A549 (cell line): Measurements from ENCODE around the gene CTDP1. TPM values are rescaled to one million over a fixed set of nuclear protein-coding genes. Genes with fewer than 3 reads are reported as not detected.

Experiments used
- ATAC-seq, 2 experiments: fragments of 200-7000 bp in 1 of 2; fragments of >200 bp in 1 of 2; cut with Nextera tagmentation in 1 of 2; cut with Tn5 transposase in 1 of 2; 3 replicates each; pipeline versions ENCODE4 v1.8.0 to v1.9.1; 2018 to 2020; ENCODE audit warnings: mild to moderate bottlenecking in 1 of 2, moderate library complexity in 1 of 2
- CTCF ChIA-PET: fragments of 300-600 bp; sonication (Branson Sonifier 250); formaldehyde crosslinking; extraction: SDS; loops from one replicate; lab custom pipeline; 2021; ENCODE audit warnings: antibody characterized with exemption, inconsistent platforms; lab: Yijun Ruan, JAX
- POLR2A ChIA-PET: fragments of 350-600 bp; formaldehyde crosslinking; extraction: SDS; loops from one replicate; lab custom pipeline; 2021; ENCODE audit warnings: antibody characterized with exemption, inconsistent platforms; lab: Yijun Ruan, JAX
- DNase-seq, 2 experiments: peaks; one replicate each; pipeline versions ENCODE4 v3.0.0 to v3.0.0-alpha.2; 2011 to 2016; ENCODE audit warnings: low read depth in 1 of 2, low spot score in 1 of 2
- FAIRE-seq: peaks from 2 replicates; lab custom pipeline; 2011; peaks lifted over from hg19 to GRCh38; lab: Jason Lieb, UNC
- H3K27ac ChIP-seq, 2 experiments: fragments of >200 bp; sonication (Bioruptor Twin); formaldehyde crosslinking; 3 replicates each; pipeline ENCODE4 v1.5.1; 2016 to 2017
- H3K4me1 ChIP-seq: fragments of >200 bp; sonication (Bioruptor Twin); formaldehyde crosslinking; 3 replicates; pipeline ENCODE4 v1.6.1; 2016
- H3K4me2 ChIP-seq: fragments of >200 bp; sonication (Bioruptor Twin); formaldehyde crosslinking; 3 replicates; pipeline ENCODE4 v1.6.1; 2016
- H3K4me3 ChIP-seq: fragments of >200 bp; sonication (Bioruptor Twin); formaldehyde crosslinking; 3 replicates; pipeline ENCODE4 v1.5.1; 2016
- H3K9me3 ChIP-seq: fragments of >200 bp; sonication (Bioruptor Twin); formaldehyde crosslinking; 3 replicates; pipeline ENCODE4 v1.6.1; 2016
- BHLHE40 ChIP-seq: IDR thresholded peaks from 2 replicates; pipeline ENCODE4 v1.6.1; 2012; ENCODE audit warnings: low read depth, low read length, inconsistent platforms
- CBX2 ChIP-seq: fragments of 200-600 bp; sonication (generic); IDR thresholded peaks from 2 replicates; pipeline ENCODE4 v1.6.1; 2016; ENCODE audit warnings: low read depth, mild to moderate bottlenecking, borderline replicate concordance
- CBX8 ChIP-seq: fragments of 200-600 bp; sonication (generic); IDR thresholded peaks from 2 replicates; pipeline ENCODE4 v1.6.1; 2016
- CHD2 ChIP-seq: fragments of 150-350 bp; IDR thresholded peaks from 2 replicates; pipeline ENCODE4 v1.6.1; 2014; ENCODE audit warnings: low read length; ENCODE audit not compliant: partially characterized antibody
- EHF ChIP-seq: fragments of 250-450 bp; sonication (Bioruptor Pico); IDR thresholded peaks from 2 replicates; pipeline ENCODE4 v1.5.0; 2020; ENCODE audit warnings: mild to moderate bottlenecking
- EHMT2 ChIP-seq: fragments of 200-600 bp; sonication (generic); IDR thresholded peaks from 2 replicates; pipeline ENCODE4 v1.6.1; 2016; ENCODE audit warnings: antibody characterized with exemption, low read depth, mild to moderate bottlenecking, moderate library complexity
- EP300 ChIP-seq, 2 experiments: fragments of >200 bp; sonication (Bioruptor Twin); formaldehyde crosslinking; IDR thresholded peaks; 2 replicates in 1 of 2; 3 replicates in 1 of 2; pipeline ENCODE4 v1.6.1; 2016 to 2017
- ESRRA ChIP-seq: fragments of 150-350 bp; IDR thresholded peaks from 2 replicates; pipeline ENCODE4 v1.6.1; 2014; ENCODE audit warnings: mild to moderate bottlenecking, low read length, borderline replicate concordance
- FOXS1 ChIP-seq: fragments of 250-450 bp; sonication (Bioruptor Pico); IDR thresholded peaks from 2 replicates; pipeline ENCODE4 v1.5.0; 2020; ENCODE audit warnings: mild to moderate bottlenecking, moderate library complexity
- HOXA7 ChIP-seq: fragments of 250-450 bp; sonication (Bioruptor Pico); IDR thresholded peaks from 2 replicates; pipeline ENCODE4 v1.5.0; 2020; ENCODE audit warnings: mild to moderate bottlenecking, moderate library complexity
- HOXB5 ChIP-seq: fragments of 250-450 bp; sonication (Bioruptor Pico); IDR thresholded peaks from 2 replicates; pipeline ENCODE4 v1.5.0; 2020; ENCODE audit warnings: mild to moderate bottlenecking, moderate library complexity
- JUNB ChIP-seq: fragments of >200 bp; sonication (Bioruptor Twin); formaldehyde crosslinking; IDR thresholded peaks from 2 replicates; pipeline ENCODE4 v1.6.1; 2016
- KDM5A ChIP-seq: fragments of 200-600 bp; sonication (generic); IDR thresholded peaks from 2 replicates; pipeline ENCODE4 v1.6.1; 2016; ENCODE audit warnings: antibody characterized with exemption, mild to moderate bottlenecking
- NR3C1 ChIP-seq: fragments of >200 bp; sonication (Bioruptor Twin); formaldehyde crosslinking; IDR thresholded peaks from 3 replicates; pipeline ENCODE4 v1.6.1; 2017
- PHF8 ChIP-seq: fragments of 200-600 bp; sonication (generic); IDR thresholded peaks from 2 replicates; pipeline ENCODE4 v1.6.1; 2016; ENCODE audit warnings: low read depth, mild to moderate bottlenecking, antibody characterized with exemption, moderate library complexity, borderline replicate concordance
- POLR2AphosphoS2 ChIP-seq: conservative IDR thresholded peaks from 2 replicates; pipeline ENCODE4 v1.6.1; 2012; ENCODE audit warnings: low read length, improper control_type of control experiment, inconsistent platforms
- RAD21 ChIP-seq, 2 experiments: fragments of >200 bp in 1 of 2; sonication (Bioruptor Twin) in 1 of 2; formaldehyde crosslinking in 1 of 2; IDR thresholded peaks in 1 of 2; conservative IDR thresholded peaks in 1 of 2; 2 replicates in 1 of 2; 3 replicates in 1 of 2; pipeline ENCODE4 v1.6.1; 2012 to 2018; ENCODE audit warnings: inconsistent platforms in 1 of 2
- RARB ChIP-seq: fragments of 250-450 bp; sonication (Bioruptor Pico); IDR thresholded peaks from 2 replicates; pipeline ENCODE4 v1.8.0; 2021; ENCODE audit warnings: mild to moderate bottlenecking, moderate library complexity
- RCOR1 ChIP-seq: fragments of 150-350 bp; IDR thresholded peaks from 2 replicates; pipeline ENCODE4 v1.6.1; 2014; ENCODE audit warnings: antibody characterized with exemption, low read length, low read depth
- RFX5 ChIP-seq: fragments of 450-650 bp; IDR thresholded peaks from 2 replicates; pipeline ENCODE4 v1.7.1; 2014; ENCODE audit warnings: antibody characterized with exemption, mild to moderate bottlenecking, moderate library complexity
- RNF2 ChIP-seq: fragments of 200-600 bp; sonication (generic); IDR thresholded peaks from 2 replicates; pipeline ENCODE4 v1.6.1; 2016; ENCODE audit warnings: low read depth, mild to moderate bottlenecking, antibody characterized with exemption, moderate library complexity, borderline replicate concordance
- SREBF2 ChIP-seq: fragments of 450-650 bp; IDR thresholded peaks from 2 replicates; pipeline ENCODE4 v1.6.1; 2014; ENCODE audit warnings: mild to moderate bottlenecking, moderate library complexity
- TFCP2L1 ChIP-seq: fragments of 250-450 bp; sonication (Bioruptor Pico); IDR thresholded peaks from 2 replicates; pipeline ENCODE4 v1.5.0; 2021; ENCODE audit warnings: mild to moderate bottlenecking
- TP53 ChIP-seq: fragments of 250-450 bp; sonication (Bioruptor Pico); IDR thresholded peaks from 2 replicates; pipeline ENCODE4 v1.5.0; 2021; ENCODE audit warnings: mild to moderate bottlenecking, moderate library complexity
- ZC3H11A ChIP-seq: fragments of 450-650 bp; IDR thresholded peaks from 2 replicates; pipeline ENCODE4 v1.6.1; 2014; ENCODE audit warnings: antibody characterized with exemption, mild to moderate bottlenecking
- ZFP36 ChIP-seq: fragments of 450-650 bp; IDR thresholded peaks from 2 replicates; pipeline ENCODE4 v1.6.1; 2014; ENCODE audit warnings: borderline replicate concordance; ENCODE audit not compliant: partially characterized antibody
- ZNF302 ChIP-seq: fragments of 250-450 bp; sonication (Bioruptor Pico); IDR thresholded peaks from 2 replicates; pipeline ENCODE4 v1.9.0; 2021; ENCODE audit warnings: inconsistent platforms, mild to moderate bottlenecking, moderate library complexity
- ZSCAN20 ChIP-seq: fragments of 250-450 bp; sonication (Bioruptor Pico); IDR thresholded peaks from 2 replicates; pipeline ENCODE4 v1.8.0; 2022; ENCODE audit warnings: mild to moderate bottlenecking, moderate library complexity
- WGBS: methylation state at CpG from one replicate; pipeline ENCODE4 v1.1.6; 2017; ENCODE audit errors: missing lambda C conversion rate; 5-methylcytosine and 5-hydroxymethylcytosine counted together
- polyA plus RNA-seq, 4 experiments: library from polyadenylated mRNA; depleted of rRNA in 3 of 4; stranded (reverse); fragments of >200 nt; fragmentation: RNase III in 1 of 4; extraction: RNeasy Plus Mini Kit Qiagen cat#74134 plus additional on column Dnase treatment in 1 of 4; gene quantifications; 2 replicates in 3 of 4; 3 replicates in 1 of 4; pipeline ENCODE4 v1.2.3, GENCODE V29; 2011 to 2017
- TF ChIP-seq, protein P1 (sequence below): fragments of >200 bp; sonication (Bioruptor Twin); formaldehyde crosslinking; IDR thresholded peaks from 3 replicates; pipeline ENCODE4 v1.6.1; 2016
- TF ChIP-seq, protein P2 (sequence below): IDR thresholded peaks from 2 replicates; pipeline ENCODE4 v1.6.1; 2012
- TF ChIP-seq, protein P3 (sequence below): fragments of >200 bp; sonication (Bioruptor Twin); formaldehyde crosslinking; IDR thresholded peaks from 2 replicates; pipeline ENCODE4 v1.6.1; 2016
- TF ChIP-seq, protein P4 (sequence below): IDR thresholded peaks from 2 replicates; pipeline ENCODE4 v1.6.1; 2012

Gene CTDP1
- polyA plus RNA-seq, 2 of the 4 experiments (the other 2 are of a cell fraction) = 6.8 to 12.1 TPM

DNA sequence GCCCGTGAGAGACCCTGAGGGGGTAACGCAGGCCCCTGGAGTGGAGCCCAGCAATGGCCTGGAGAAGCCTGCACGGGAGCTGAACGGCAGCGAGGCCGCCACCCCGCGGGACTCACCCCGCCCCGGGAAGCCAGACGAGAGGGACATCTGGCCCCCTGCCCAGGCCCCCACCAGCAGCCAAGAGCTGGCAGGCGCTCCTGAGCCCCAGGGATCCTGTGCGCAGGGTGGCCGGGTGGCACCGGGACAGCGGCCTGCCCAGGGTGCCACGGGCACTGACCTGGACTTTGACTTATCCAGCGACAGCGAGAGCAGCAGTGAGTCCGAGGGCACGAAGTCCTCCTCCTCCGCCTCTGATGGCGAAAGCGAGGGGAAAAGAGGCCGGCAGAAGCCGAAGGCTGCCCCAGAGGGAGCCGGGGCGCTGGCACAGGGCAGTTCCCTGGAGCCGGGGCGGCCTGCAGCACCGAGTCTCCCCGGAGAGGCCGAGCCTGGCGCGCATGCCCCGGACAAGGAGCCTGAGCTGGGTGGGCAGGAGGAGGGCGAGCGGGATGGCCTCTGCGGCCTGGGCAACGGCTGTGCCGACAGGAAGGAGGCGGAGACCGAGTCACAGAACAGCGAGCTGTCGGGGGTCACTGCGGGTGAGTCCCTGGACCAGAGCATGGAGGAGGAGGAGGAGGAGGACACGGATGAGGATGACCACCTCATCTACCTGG lies 35.1 kb downstream of the CTDP1 start:
- CTCF ChIA-PET = no interaction called here
- no peak overlapping the region for H3K4me2 ChIP-seq
- POLR2A ChIA-PET = no interaction called here
- no peaks in the 10 kb centered on the region for H3K4me1 ChIP-seq
- 97% methylated on average over 25 of the region's 47 CpGs for WGBS
- FAIRE-seq = no peak
- no peak overlapping the region for H3K27ac ChIP-seq
- no peak for DNase-seq
- ATAC-seq = no peak
- H3K4me3 ChIP-seq = no peak overlapping the region
- no peaks in the 10 kb centered on the region for H3K9me3 ChIP-seq
- TF ChIP-seq ZNF302 (CRISPR knock-in tag) (no peak), CBX8 (no peak), HOXA7 (CRISPR knock-in tag) (no peak), ZFP36 (no peak), TFCP2L1 (CRISPR knock-in tag) (no peak), ESRRA (no peak), BHLHE40 (no peak), EP300 (IDR thresholded peaks at IDR 0.05) (no peak), NR3C1 (no peak), ZC3H11A (no peak), HOXB5 (no peak), SREBF2 (no peak), RFX5 (no peak), RNF2 (no peak), PHF8 (no peak), EHMT2 (no peak), RARB (no peak)
- TF ChIP-seq, protein P1, sequence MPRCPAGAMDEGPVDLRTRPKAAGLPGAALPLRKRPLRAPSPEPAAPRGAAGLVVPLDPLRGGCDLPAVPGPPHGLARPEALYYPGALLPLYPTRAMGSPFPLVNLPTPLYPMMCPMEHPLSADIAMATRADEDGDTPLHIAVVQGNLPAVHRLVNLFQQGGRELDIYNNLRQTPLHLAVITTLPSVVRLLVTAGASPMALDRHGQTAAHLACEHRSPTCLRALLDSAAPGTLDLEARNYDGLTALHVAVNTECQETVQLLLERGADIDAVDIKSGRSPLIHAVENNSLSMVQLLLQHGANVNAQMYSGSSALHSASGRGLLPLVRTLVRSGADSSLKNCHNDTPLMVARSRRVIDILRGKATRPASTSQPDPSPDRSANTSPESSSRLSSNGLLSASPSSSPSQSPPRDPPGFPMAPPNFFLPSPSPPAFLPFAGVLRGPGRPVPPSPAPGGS = no peak
- TF ChIP-seq, all 56 proteins: peak for 0

DNA sequence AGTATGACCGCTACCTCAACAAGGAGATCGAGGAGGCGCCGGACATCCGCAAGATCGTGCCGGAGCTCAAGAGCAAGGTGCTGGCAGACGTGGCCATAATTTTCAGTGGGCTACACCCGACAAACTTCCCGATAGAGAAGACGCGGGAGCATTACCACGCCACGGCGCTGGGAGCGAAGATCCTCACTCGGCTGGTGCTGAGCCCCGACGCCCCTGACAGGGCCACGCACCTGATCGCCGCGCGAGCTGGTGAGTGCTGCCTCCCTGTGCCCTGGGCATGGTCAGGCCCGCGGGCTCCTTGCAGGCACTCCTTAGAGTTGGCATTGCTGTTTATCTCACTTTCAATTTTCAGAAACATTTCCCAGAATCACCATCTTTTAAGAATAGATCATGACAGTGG lies 35.7 kb downstream of the CTDP1 start:
- no peak for FAIRE-seq
- CTCF ChIA-PET = interaction anchor here (0.7 kb wide), 1 partner anchor 325 kb away, joined by 3 read pairs; no protein-coding TSS in a partner anchor

DNA sequence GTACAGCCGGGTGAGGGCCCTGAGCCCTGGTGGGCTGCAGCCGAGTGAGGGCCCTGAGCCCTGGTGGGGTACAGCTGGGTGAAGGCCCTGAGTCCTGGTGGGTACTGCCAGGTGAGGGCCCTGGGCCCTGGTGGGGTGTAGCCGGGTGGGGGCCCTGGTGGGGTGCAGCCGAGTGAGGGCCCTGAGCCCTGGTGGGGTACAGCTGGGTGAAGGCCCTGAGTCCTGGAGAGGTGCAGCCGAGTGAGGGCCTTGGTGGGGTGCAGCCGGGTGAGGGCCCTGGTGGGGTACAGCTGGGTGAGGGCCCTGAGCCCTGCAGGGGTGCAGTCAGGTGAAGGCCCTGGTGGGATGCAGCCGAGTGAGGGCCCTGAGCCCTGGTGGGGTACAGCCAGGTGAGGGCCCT lies 37.5 kb downstream of the CTDP1 start:
- Histone ChIP-seq H3K27ac (no peak overlapping the region), H3K4me2 (no peak overlapping the region)
- DNase-seq (no peak), FAIRE-seq (no peak)
- TF ChIP-seq, protein P2, sequence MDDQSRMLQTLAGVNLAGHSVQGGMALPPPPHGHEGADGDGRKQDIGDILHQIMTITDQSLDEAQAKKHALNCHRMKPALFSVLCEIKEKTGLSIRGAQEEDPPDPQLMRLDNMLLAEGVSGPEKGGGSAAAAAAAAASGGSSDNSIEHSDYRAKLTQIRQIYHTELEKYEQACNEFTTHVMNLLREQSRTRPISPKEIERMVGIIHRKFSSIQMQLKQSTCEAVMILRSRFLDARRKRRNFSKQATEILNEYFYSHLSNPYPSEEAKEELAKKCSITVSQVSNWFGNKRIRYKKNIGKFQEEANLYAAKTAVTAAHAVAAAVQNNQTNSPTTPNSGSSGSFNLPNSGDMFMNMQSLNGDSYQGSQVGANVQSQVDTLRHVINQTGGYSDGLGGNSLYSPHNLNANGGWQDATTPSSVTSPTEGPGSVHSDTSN = no peak
- TF ChIP-seq RAD21 (conservative IDR thresholded peaks at IDR 0.05 in 1 of 2, IDR thresholded peaks at IDR 0.05 in 1 of 2) (no peak), FOXS1 (CRISPR knock-in tag) (no peak), JUNB (no peak), CBX2 (no peak), EHMT2 (no peak), CHD2 (no peak), RFX5 (no peak), POLR2AphosphoS2 (no peak)
- TF ChIP-seq, protein P1 = no peak
- TF ChIP-seq, protein P3, sequence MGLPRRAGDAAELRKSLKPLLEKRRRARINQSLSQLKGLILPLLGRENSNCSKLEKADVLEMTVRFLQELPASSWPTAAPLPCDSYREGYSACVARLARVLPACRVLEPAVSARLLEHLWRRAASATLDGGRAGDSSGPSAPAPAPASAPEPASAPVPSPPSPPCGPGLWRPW = no peak
- TF ChIP-seq, protein P4, sequence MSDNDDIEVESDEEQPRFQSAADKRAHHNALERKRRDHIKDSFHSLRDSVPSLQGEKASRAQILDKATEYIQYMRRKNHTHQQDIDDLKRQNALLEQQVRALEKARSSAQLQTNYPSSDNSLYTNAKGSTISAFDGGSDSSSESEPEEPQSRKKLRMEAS = no peak
- TF ChIP-seq, all 56 proteins: peak for 0
- no peak overlapping the region for H3K4me3 ChIP-seq
- ChIA-PET CTCF (no interaction called here), POLR2A (no interaction called here)
- no peaks in the 10 kb centered on the region for H3K9me3 ChIP-seq
- H3K4me1 ChIP-seq = no peaks in the 10 kb centered on the region
- no CpG with 5 or more reads among the region's 7 CpGs for WGBS
- peak in 1 of 2 experiments; percentile 28; a peak in 1 of 6 replicates for ATAC-seq

More for the DNA sequence above, 35.7 kb downstream of the CTDP1 start:
- Histone ChIP-seq H3K4me1 (no peaks in the 10 kb centered on the region), H3K4me3 (no peak overlapping the region), H3K27ac (no peak overlapping the region), H3K4me2 (no peak overlapping the region), H3K9me3 (no peaks in the 10 kb centered on the region)
- TF ChIP-seq HOXA7 (CRISPR knock-in tag) = no peak
- TF ChIP-seq EHF (CRISPR knock-in tag) = no peak
- TF ChIP-seq ZSCAN20 (CRISPR knock-in tag) = no peak
- TF ChIP-seq RCOR1 = no peak
- TF ChIP-seq FOXS1 (CRISPR knock-in tag) = no peak
- no peak for TF ChIP-seq KDM5A
- TF ChIP-seq CHD2 = no peak
- no peak for TF ChIP-seq PHF8
- TF ChIP-seq RFX5 = no peak
- TF ChIP-seq TP53 (CRISPR knock-in tag) = no peak
- no peak for TF ChIP-seq ZNF302 (CRISPR knock-in tag)
- DNase-seq (no peak), ATAC-seq (no peak)
- POLR2A ChIA-PET = no interaction called here
- 96% methylated on average over 26 of the region's 26 CpGs for WGBS
